Suprapubic skin (tissue), 3 donors: ENCODE results near the gene PLXNA2.

ENCODE experiments used
- CTCF ChIP-seq, 2 donors: fragments of 200-600 bp in 1 of 2; fragments of 450-650 bp in 1 of 2; sonication (generic) in 1 of 2; IDR thresholded peaks; one replicate each; pipeline ENCODE4 v1.5.1; 2016 to 2019; ENCODE audit warnings: antibody characterized with exemption in 2 of 2, mild to moderate bottlenecking in 1 of 2, moderate library complexity in 1 of 2
- EP300 ChIP-seq: sonication (generic); formaldehyde crosslinking; IDR thresholded peaks from one replicate; pipeline ENCODE4 v1.6.1; 2017; ENCODE audit warnings: antibody characterized with exemption
- POLR2A ChIP-seq, 2 donors: fragments of 450-650 bp; IDR thresholded peaks; one replicate each; pipeline ENCODE4 v1.6.1; 2017; ENCODE audit warnings: antibody characterized with exemption in 2 of 2, mild to moderate bottlenecking in 2 of 2, moderate library complexity in 2 of 2

DNA sequence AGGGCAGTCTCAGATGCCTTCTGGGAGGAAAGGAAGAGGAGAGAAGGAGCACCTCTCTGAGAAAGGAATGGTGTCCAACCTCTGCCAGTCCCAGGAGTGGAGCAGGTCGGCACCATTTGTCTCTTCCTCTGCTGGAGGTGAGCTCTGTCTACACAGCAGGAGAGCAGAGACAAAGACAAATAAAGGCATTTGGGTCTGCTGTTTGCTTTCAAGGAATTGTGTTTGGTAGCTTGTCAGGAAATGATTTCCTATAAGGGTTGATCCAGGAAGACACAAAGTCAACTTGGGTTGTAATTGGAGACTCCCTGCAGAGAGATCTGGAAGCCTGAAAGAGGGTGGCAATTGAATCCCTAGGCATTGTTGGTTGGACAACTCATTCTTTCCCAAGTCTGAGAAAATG lies 34.5 kb upstream of the PLXNA2 start:
- TF ChIP-seq CTCF (IDR thresholded peaks at IDR 0.05): no peak
- TF ChIP-seq POLR2A (IDR thresholded peaks at IDR 0.05): no peak
- no peak for TF ChIP-seq EP300
